ENCODE measurements around the gene CHAMP1.

DNA sequence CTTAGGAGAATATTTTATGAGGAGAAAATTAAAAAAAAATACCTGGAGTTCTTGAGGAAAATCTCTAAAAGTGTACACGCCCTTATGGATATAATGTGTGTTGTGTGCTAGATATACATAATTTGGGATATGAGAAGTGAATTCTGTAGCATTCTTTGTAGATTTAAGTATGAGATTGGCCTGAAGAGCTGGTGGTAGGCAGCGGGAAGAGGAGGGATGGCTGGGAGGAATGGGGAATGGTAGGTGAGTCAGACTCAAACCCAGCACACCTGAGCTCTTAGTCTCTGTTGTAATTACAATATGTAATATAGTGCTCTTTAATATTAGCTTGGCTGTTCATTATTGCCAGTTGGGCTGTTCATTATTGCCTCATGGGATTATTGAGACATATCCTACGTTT, 7.0 kb downstream of the CHAMP1 start:
- TF ChIP-seq, protein P1, sequence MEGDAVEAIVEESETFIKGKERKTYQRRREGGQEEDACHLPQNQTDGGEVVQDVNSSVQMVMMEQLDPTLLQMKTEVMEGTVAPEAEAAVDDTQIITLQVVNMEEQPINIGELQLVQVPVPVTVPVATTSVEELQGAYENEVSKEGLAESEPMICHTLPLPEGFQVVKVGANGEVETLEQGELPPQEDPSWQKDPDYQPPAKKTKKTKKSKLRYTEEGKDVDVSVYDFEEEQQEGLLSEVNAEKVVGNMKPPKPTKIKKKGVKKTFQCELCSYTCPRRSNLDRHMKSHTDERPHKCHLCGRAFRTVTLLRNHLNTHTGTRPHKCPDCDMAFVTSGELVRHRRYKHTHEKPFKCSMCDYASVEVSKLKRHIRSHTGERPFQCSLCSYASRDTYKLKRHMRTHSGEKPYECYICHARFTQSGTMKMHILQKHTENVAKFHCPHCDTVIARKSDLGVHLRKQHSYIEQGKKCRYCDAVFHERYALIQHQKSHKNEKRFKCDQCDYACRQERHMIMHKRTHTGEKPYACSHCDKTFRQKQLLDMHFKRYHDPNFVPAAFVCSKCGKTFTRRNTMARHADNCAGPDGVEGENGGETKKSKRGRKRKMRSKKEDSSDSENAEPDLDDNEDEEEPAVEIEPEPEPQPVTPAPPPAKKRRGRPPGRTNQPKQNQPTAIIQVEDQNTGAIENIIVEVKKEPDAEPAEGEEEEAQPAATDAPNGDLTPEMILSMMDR (IDR thresholded peaks at IDR 0.05): no peak
- TF ChIP-seq POLR2A (IDR thresholded peaks at IDR 0.05): no peak
